Neural progenitor cell (in vitro differentiated cells): ENCODE measurements around the gene FOXN3.

Experiments
- CTCF ChIP-seq: fragments of 200-600 bp; sonication (generic); IDR thresholded peaks from 2 replicates; pipeline ENCODE4 v1.5.1; 2017; ENCODE audit warnings: antibody characterized with exemption, mild to moderate bottlenecking
- EZH2 ChIP-seq: fragments of 200-600 bp; sonication (generic); IDR thresholded peaks from 2 replicates; pipeline ENCODE4 v1.6.1; 2017; ENCODE audit warnings: antibody characterized with exemption, mild to moderate bottlenecking, moderate library complexity
- EZH2phosphoT487 ChIP-seq: fragments of 200-600 bp; sonication (generic); IDR thresholded peaks from 2 replicates; pipeline ENCODE4 v1.6.1; 2017; ENCODE audit warnings: antibody characterized with exemption

- no peak for TF ChIP-seq CTCF
- TF ChIP-seq EZH2, result no peak
- no peak for TF ChIP-seq EZH2phosphoT487
These were observed 134.8 kb downstream of the FOXN3 start for GRCh38 chr14:89282191-89282590.
